Measurements from ENCODE around the gene ASB5.

DNA sequence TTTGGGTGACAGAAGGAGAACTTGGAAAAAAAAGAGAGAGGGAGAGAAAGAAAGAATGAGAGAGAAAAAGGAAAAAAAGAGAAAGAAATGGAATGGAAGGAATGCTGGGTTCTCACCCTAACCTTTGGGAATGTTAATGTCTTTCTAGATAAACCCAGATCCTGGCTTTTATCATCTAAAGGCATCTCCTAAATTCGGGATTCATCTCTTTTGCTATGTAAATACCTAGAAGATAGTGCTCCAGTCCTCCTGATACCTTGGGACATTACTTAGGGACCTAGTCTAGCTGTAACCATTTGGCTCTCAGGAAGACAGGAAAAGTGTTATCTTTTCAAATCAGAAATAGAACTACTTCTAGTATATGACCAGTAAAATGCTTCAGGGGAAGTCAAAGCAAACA is 34.9 kb upstream of the ASB5 start:
- no peak for TF ChIP-seq POLR2A (IDR thresholded peaks at IDR 0.05)
- TF ChIP-seq, protein P1, sequence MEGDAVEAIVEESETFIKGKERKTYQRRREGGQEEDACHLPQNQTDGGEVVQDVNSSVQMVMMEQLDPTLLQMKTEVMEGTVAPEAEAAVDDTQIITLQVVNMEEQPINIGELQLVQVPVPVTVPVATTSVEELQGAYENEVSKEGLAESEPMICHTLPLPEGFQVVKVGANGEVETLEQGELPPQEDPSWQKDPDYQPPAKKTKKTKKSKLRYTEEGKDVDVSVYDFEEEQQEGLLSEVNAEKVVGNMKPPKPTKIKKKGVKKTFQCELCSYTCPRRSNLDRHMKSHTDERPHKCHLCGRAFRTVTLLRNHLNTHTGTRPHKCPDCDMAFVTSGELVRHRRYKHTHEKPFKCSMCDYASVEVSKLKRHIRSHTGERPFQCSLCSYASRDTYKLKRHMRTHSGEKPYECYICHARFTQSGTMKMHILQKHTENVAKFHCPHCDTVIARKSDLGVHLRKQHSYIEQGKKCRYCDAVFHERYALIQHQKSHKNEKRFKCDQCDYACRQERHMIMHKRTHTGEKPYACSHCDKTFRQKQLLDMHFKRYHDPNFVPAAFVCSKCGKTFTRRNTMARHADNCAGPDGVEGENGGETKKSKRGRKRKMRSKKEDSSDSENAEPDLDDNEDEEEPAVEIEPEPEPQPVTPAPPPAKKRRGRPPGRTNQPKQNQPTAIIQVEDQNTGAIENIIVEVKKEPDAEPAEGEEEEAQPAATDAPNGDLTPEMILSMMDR (IDR thresholded peaks at IDR 0.05): no peak
